ENCODE results near the gene PRSS37. TPM values are rescaled to one million over a fixed set of nuclear protein-coding genes. Genes with fewer than 3 reads are reported as not detected.

Gene PRSS37, protein sequence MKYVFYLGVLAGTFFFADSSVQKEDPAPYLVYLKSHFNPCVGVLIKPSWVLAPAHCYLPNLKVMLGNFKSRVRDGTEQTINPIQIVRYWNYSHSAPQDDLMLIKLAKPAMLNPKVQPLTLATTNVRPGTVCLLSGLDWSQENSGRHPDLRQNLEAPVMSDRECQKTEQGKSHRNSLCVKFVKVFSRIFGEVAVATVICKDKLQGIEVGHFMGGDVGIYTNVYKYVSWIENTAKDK
- total RNA-seq (2014; rRNA removed; shearing (Covaris generic)) = not detected in 2 replicates
- total RNA-seq (2022) = not detected in 2 replicates
- not detected for Bru-seq, nascent RNA
- BruChase-seq, experiment 1, labeled RNA remaining after a 6-hour chase = not detected
- not detected for BruChase-seq, experiment 2, labeled RNA remaining after a 2-hour chase
- long read RNA-seq = 0 reads

DNA sequence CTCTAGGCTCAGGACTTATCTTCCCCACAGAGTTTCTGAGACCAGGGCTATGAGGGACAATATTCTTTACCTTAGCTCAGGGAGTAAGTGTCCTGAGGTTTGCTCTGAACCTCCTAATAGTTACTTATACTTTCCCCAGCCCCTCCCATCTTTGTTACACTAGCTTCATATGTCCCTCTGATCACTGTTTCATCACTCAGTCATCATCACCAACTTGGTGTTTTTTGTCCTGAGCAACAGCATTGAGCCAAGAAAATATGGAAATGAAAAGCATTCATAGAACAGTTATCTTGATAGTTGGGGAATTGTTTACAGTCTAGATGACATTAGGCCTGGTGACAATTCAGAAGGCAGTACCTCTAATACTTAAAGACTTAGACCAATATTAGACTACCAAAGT, at the start of gene PRSS37:
Gene PRSS37 (minus strand): TSS at position 101 of the 400 bp plus-strand sequence. CDS start 436 bp downstream, outside the sequence.
- no peaks in the 10 kb centered on the region for H4K20me1 ChIP-seq (ENCODE audit: insufficient read depth, low read length)
- no peaks in the 10 kb centered on the region for H3K9me2 ChIP-seq (ENCODE audit: insufficient read depth, low read length)
- intact Hi-C loops (cut with micrococcal nuclease; ENCODE audit: unreplicated experiment) = no loop called here
- H3K4me2 ChIP-seq (ENCODE audit: low read length) = no peak within 1 kb of the TSS
- no peaks in the 10 kb centered on the region for H3K4me1 ChIP-seq (ENCODE audit: insufficient read depth, low read length, poor library complexity, severe bottlenecking)
- ChIA-PET CTCF (ENCODE audit: unreplicated experiment) (no interaction called here), POLR2A (no interaction called here)
- TF ChIP-seq EZH2phosphoT487 (IDR thresholded peaks at IDR 0.05; ENCODE audit: borderline replicate concordance, low read depth, low read length) = no peak
- TF ChIP-seq, protein P1, sequence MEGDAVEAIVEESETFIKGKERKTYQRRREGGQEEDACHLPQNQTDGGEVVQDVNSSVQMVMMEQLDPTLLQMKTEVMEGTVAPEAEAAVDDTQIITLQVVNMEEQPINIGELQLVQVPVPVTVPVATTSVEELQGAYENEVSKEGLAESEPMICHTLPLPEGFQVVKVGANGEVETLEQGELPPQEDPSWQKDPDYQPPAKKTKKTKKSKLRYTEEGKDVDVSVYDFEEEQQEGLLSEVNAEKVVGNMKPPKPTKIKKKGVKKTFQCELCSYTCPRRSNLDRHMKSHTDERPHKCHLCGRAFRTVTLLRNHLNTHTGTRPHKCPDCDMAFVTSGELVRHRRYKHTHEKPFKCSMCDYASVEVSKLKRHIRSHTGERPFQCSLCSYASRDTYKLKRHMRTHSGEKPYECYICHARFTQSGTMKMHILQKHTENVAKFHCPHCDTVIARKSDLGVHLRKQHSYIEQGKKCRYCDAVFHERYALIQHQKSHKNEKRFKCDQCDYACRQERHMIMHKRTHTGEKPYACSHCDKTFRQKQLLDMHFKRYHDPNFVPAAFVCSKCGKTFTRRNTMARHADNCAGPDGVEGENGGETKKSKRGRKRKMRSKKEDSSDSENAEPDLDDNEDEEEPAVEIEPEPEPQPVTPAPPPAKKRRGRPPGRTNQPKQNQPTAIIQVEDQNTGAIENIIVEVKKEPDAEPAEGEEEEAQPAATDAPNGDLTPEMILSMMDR (conservative IDR thresholded peaks at IDR 0.05; ENCODE audit: low read length) = no peak
- DNase-seq (ENCODE audit: low spot score) = no peak
- H2AFZ ChIP-seq (ENCODE audit: low read length) = no peak within 1 kb of the TSS
- no peaks in the 10 kb centered on the region for H3K79me2 ChIP-seq (ENCODE audit: insufficient read depth, low read depth, low read length)
- no peak within 1 kb of the TSS for H3K27ac ChIP-seq (ENCODE audit: low read depth, low read length, poor library complexity, severe bottlenecking)
- H3K36me3 ChIP-seq (ENCODE audit: insufficient read depth, low read length) = no peaks in the 10 kb centered on the region
- H3K9me3 ChIP-seq (ENCODE audit: low read length) = no peaks in the 10 kb centered on the region
- H3K4me3 ChIP-seq (ENCODE audit: low read depth, low read length, poor library complexity, severe bottlenecking) = no peak within 1 kb of the TSS
- BruUV-seq (replicated peaks) = no TSS peak

DNA sequence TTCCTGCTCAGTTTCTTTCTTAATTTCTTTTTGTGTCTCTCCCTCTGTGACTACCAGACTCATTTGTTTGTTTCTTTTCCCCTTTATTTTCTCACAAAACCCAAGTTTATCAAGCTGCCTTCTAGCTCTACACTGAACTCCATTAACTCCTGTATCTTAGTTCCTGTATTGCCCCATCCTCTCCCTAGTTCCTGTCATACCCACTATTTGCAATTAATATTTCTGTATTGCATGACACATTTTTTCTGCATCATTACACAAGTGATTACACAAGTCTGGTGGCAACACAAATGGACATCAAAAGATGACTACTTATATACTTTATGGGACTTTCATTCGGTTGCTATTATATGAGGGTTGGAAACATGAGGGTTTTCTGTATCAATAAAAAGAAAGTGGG, 48.0 kb upstream of the PRSS37 start:
- ChIA-PET POLR2A (interaction anchor here (0.7 kb wide), 1 partner anchor 1040 kb away, joined by 3 read pairs; no protein-coding TSS in a partner anchor), CTCF (ENCODE audit: unreplicated experiment) (no interaction called here)
- BruUV-seq (replicated peaks) = no TSS peak
- H3K9me3 ChIP-seq (ENCODE audit: low read length) = no peaks in the 10 kb centered on the region
- no peaks in the 10 kb centered on the region for H4K20me1 ChIP-seq (ENCODE audit: insufficient read depth, low read length)
- no peaks in the 10 kb centered on the region for H3K9me2 ChIP-seq (ENCODE audit: insufficient read depth, low read length)
- no peaks in the 10 kb centered on the region for H3K4me1 ChIP-seq (ENCODE audit: insufficient read depth, low read length, poor library complexity, severe bottlenecking)
- no peaks in the 10 kb centered on the region for H3K79me2 ChIP-seq (ENCODE audit: insufficient read depth, low read depth, low read length)
- intact Hi-C loops (cut with micrococcal nuclease; ENCODE audit: unreplicated experiment) = no loop called here
- H3K36me3 ChIP-seq (ENCODE audit: insufficient read depth, low read length) = no peaks in the 10 kb centered on the region
- TF ChIP-seq EZH2phosphoT487 (IDR thresholded peaks at IDR 0.05; ENCODE audit: borderline replicate concordance, low read depth, low read length) = no peak
- TF ChIP-seq, protein P1 (conservative IDR thresholded peaks at IDR 0.05; ENCODE audit: low read length) = no peak
- H3K4me3 ChIP-seq (ENCODE audit: low read depth, low read length, poor library complexity, severe bottlenecking) = no peak overlapping the region
- no peak for DNase-seq (ENCODE audit: low spot score)
- no peak overlapping the region for H3K4me2 ChIP-seq (ENCODE audit: low read length)
- H3K27ac ChIP-seq (ENCODE audit: low read depth, low read length, poor library complexity, severe bottlenecking) = no peak overlapping the region
- no peak overlapping the region for H2AFZ ChIP-seq (ENCODE audit: low read length)

Data from OCI-LY7 (cell line).